Stimulated activated CD4-positive, alpha-beta T cell treated with anti-CD3 and anti-CD28 coated beads, Interleukin-12 subunit alpha, Interleukin-12 subunit beta, amount 100 ng/mL, for 24 hours (primary cell): ENCODE results near the gene MLLT3.
A peak's percentile ranks its signal among the peaks of the same experiment; 100 is the strongest.

Experiments
- DNase-seq, 2 experiments: peaks; one replicate each; pipeline ENCODE4 v3.0.0-alpha.2; 2020; ENCODE audit warnings: low read depth in 2 of 2

Gene MLLT3

DNA sequence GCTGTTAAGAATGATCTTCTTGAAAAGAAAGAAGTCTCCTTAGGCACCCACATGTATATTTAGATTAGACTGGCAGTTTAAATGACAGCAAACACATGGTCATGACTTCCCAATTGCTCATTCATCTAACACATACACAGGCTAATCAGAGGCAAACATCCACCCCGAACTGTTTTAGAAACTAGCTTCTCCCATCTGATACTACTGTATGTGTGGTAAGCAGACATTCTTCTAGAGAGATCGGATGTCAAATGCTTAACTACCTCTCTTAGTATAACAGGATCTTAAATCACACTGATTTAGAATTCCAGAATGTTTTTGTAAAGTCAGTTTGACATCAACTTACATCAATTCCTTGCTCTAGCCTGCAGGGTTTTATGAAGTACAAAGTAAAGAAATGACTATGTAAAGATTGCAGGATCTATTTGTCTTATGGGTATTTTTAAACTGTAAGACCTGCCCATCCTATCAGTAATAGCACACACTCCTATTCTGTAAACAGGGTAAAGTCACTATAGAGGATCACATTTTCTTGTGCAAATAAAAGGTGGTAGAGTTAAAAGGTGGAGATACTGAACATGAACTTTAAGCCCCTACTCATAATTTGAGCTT is 239.7 kb downstream of the MLLT3 start:
- DNase-seq, result no peak

GRCh38 chr9:20380546-20380945 is 241.8 kb downstream of the MLLT3 start:
- no peak for DNase-seq

- DNase-seq, result no peak
Observed at GRCh38 chr9:20379804-20380225, 242.5 kb downstream of the MLLT3 start.

GRCh38 chr9:20378851-20379250 is 243.4 kb downstream of the MLLT3 start:
- DNase-seq, result no peak

- DNase-seq, result no peak
Observed at GRCh38 chr9:20377790-20378189, 244.5 kb downstream of the MLLT3 start.

DNA sequence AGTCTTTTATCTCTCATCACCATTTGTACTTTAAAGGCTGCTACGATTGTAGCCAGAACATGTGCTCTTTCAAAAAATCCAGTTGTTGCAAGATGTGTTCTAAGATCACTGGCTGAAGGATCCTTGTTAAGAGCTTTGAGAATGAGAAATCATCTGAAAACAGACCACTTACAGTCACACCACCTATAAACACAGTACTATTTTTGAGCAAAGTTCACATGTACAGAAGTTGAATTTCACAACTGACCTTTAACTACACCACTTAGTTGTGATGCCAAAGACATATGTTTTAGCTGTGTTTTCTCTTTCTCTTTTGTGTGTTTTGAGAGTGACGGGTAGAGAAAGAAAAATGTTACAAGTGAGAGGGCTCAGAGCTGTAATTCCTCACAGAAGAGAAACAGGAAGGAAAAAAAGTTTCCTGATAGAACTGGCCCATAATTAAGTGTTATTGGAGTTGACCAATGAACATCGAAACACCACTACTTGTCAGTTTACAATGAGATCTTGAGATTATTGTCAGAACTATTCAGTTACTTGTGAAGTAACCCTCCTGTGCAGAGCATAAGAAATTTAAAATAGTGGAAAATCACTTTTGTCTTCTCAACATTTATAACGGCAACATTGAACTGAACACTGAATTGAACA is 245.4 kb downstream of the MLLT3 start:
- no peak for DNase-seq

GRCh38 chr9:20376042-20376441 is 246.3 kb downstream of the MLLT3 start:
- no peak for DNase-seq

DNA sequence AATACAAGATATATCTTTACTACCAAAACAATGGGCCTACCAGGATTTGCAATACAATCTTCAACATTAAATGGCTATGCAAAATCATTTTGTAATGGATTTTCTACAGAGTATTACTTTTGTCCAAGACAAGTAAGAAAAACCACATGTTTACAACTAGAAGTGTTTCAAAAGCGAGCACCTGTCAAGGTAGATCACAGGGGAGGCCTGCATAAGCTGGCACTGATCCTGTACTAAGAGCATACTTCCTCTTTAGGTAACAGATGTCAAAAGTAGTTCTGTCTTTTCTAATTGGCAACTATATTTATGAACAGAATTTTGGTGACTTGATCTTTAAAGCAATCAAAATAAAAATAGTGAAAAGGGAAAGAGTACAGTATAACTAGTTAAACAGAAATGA is 249.0 kb downstream of the MLLT3 start:
- no peak for DNase-seq

DNA sequence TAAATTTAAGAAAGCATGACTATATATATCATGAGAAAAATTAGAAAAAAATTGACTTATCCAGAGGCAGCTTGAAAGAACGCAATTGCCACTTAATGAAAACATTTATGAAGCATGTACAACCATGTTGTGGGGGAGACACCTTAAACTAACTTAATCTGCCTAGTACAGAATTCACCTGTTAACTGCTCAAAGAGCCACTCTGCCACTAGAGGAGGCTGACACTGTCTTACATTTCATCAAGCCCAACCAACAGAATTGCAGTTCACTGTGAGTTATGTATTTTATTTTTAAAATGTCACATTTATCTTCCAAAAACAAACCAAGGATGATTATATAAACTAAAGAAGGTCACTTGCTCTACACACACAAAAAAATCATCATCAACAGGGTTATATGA is 252.9 kb downstream of the MLLT3 start:
- DNase-seq, result no peak

DNA sequence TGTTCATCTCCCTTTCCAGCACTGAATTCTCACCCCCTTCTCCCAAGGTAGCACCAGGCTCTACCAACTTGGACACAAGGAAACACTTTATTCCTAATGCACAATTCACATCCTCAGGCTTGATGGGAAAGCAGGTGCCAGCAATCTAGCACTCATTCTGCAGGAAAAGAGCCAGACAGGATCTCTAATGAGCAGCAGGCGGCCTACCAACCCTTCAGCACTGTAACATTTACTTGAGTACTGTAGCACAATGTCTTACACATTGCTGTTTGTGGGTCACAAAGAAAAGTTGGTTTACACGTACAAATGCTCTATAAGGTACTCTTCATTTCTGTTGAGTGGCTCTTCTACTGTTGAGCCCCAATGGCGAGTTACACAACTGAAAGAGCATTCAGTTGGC is 254.4 kb downstream of the MLLT3 start:
- no peak for DNase-seq

DNA sequence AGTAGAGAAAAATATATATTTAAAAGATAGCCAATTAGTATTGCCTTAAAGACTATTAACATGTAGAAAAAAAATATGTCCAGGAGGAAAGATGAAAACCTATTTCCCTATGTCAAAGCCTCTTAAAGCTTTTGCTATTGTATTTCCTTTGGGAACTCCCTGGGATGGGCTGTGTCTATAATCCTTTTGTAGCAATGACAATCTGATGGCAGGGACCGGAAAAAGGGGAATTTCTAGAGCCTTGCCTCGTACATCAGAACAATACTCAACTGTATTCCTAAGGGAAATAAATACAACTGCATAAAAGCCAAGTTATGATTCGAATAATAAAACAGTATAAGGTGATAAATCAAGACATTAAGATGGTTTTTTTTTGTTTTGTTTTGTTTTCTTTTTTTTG is 257.3 kb downstream of the MLLT3 start:
- no peak for DNase-seq

DNA sequence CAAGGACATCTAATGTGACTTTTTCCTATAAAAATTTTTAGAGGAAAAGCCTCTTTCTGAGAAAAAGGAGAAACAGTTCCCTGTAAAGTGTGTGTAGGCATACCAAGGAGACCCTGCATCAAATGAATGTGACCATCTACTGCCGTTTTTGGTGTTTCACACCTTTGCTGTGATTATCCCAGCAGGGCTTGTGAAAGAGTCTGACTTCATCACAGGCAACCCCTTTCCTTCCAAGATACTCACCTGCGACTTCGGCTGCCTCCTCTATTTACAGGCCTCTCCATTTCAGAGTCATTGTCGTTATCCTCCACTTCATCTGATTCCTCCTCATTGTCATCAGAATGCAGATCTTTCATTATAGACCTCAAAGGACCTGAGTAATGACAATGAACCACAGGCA is 259.1 kb downstream of the MLLT3 start:
- DNase-seq, result no peak

GRCh38 chr9:20361656-20362570 is 260.4 kb downstream of the MLLT3 start:
- DNase-seq, result no peak

- no peak for DNase-seq
Observed at GRCh38 chr9:20361229-20361628, 261.1 kb downstream of the MLLT3 start.

DNA sequence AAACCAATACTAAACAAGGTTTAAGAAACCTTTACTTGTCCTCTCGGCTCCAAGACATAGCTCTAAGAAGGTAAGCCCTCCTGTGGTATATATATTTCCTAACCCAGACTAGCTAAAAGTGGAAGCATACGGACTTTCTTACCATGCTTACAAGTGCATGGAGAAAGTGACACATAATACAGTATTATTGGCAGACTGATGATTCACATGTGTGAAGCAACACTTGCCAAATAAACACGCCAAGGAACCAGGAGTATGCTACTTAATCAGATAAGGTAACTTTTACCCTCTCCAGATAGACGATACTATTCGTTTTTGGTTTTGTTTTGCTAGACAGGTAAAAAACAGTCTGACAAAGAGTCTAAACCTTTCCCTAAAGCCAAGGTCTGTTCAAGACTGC is 264.1 kb downstream of the MLLT3 start:
- DNase-seq, result no peak

GRCh38 chr9:20357037-20357432 is 265.3 kb downstream of the MLLT3 start:
- no peak for DNase-seq

DNA sequence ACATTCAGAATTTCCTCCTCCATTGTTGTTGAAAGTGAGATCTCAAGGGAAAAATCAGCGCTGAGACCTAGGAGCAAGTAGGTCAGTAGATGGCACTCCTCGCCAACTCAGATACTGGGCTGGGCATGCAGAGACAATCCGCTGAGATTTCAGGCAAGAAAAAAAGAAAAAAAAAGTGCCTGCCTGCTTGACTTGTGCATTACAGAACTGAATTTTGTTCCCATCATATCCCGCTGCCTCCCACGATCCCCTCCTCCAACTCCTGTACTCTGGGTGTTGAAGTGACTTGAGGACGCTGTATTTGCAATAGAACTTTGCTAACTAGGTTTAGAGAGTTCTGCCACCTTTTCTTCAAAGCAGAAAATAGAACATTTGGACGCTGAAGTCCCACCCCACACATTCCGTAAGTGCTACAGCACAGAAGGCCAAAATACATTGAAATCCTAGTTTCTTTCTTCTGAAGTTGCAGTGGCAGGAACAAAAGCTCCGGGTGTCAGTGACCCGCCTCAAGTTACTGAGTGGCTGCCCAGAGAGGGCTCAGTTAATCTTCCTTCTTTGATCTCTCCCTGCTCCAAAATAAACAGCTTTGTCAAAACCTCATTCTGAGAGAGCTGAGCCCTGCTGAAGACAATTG is 265.8 kb downstream of the MLLT3 start:
- peak; percentile 28 to 32 for DNase-seq

DNA sequence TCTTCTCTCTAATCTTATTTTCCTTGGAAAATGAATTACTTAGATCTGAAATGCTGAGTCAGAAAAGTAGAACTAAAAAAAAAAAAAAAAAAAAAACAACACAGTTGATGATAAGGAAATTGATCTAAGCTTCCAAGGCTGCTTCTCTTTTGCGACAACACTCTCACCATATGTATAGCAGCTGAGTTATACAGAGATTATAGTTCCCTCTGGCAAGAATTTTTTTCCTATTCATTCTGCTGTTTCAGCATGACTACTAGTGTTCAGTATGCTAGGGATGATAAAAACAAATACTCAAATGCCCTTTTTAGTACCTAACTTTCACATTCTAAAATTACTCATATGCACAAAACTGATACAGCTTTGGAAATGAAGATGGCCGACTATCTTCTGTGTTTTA is 267.3 kb downstream of the MLLT3 start:
- no peak for DNase-seq

GRCh38 chr9:20353931-20354652 is 268.2 kb downstream of the MLLT3 start:
- no peak for DNase-seq

GRCh38 chr9:20353524-20353923 is 268.8 kb downstream of the MLLT3 start:
- no peak for DNase-seq

DNA sequence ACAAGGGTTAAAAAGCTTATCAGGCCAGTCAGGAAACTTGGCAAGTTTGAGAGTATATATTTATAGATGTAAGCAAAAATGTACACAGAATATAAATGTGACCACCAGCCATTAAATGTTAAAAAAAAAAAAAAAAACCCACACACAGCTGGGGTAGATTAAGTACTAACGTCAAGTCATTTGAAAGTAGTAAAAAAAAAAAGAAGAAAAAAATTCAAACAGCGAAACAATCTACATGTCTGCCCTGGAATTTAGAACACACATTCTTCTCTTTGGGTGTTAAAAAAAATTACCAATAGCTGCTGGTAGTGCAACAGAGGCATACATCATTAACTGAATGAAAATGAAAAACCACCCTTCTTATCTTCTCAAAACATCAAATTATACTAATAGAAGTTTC is 269.7 kb downstream of the MLLT3 start:
- no peak for DNase-seq

DNA sequence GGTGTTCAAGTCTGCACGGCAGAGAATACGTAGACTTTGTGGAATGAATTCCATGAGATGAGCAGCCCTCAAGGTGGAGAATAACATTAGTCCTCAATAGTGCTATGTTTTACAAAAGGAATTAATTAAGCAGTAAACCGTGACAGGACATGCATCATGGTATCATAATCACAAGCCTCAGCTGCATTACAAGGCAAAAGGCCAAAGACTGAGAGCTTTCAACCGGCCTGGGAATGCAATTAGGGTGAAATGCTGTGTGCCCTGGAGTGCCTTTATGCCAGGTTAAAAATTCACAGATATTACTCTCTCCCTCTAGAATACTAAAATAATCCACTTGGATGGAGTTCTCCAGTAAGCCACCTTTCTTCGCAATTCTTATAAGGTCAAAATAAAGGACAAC is 270.6 kb downstream of the MLLT3 start:
- no peak for DNase-seq
